Hypothalamus (tissue), 51 donors: ENCODE results near the gene SLC16A1.
"Not testable (repeated sequence)": the region's sequence is repeated elsewhere in the genome, so short reads cannot be mapped to it uniquely, and the experiment has no call there.

ENCODE experiments used
- DNase-seq, 51 donors: peaks; one replicate each; lab custom pipeline; 2025; lab: John Stamatoyannopoulos, UW

SLC16A1 gene

DNA sequence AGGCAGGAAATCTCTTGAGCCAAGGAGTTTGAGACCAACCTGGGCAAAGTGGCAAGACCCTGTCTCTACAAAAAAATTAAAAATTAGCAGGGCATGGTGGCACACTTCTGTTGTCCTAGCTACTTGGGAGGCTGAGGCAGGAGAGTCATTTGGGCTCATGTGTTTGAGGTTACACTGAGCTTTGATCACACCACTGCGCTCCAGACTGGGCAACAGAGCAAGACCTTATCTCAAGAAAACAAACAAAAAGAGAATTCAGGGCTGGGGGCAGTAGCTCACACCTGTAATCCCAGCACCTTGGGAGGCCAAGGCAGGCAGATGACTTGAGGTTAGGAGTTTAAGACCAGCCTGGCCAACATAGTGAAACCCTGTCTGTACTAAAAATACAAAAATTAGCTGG, 17.8 kb upstream of the SLC16A1 start:
- no peak for DNase-seq

DNA sequence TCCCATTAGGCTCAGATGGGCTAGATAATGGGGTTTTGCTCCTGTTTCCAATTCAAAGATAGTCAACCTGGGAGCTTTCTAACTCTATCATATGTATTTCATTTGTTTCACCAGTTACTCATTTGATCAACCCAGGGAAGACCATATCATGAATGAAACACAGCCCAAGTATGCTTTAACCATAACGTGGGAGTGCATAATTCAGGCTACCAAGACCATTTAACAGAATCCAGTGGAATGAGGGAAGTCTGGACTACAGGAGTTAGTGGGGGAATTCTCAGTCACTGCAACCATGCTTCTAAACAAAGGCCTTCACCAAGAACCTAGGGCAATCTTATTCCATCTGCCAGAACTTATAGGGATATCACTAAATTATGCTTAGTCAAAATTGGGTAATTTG, 15.0 kb upstream of the SLC16A1 start:
- DNase-seq: no peak

GRCh38 chr1:112964347-112964746, 8.4 kb upstream of the SLC16A1 start:
- DNase-seq: no peak

GRCh38 chr1:112961072-112961471, 5.1 kb upstream of the SLC16A1 start:
- DNase-seq: no peak

- DNase-seq: no peak
These were observed 4.4 kb upstream of the SLC16A1 start for GRCh38 chr1:112960384-112960783.

DNA sequence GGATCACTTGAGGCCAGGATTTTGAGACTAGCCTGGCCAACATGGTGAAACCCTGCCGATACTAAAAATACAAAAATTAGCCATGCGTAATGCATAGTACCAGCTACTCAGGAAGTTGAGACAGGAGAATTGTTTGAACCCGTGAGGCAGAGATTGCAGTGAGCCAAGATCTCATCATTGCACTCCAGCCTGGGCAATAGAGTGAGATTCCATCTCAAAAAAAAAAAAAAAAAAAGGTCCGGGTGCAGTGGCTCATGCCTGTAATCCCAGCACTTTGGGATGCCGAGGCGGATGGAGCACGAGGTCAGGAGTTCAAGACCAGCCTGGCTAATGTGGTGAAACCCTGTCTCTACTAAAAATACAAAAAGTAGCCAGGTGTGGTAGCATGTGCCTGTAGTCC, 2.2 kb upstream of the SLC16A1 start:
- DNase-seq: not testable (repeated sequence)

GRCh38 chr1:112957133-112957812, 1.3 kb upstream of the SLC16A1 start:
- DNase-seq: peak in 9 of 51 donors; percentile 1 to 76 (median 28)

- DNase-seq: peak in 24 of 51 donors; percentile 34 to 89 (median 57)
These were observed 642 bp upstream of the SLC16A1 start for GRCh38 chr1:112956544-112957132.

- DNase-seq: peak in 42 of 51 donors; percentile 10 to 70 (median 46)
These were observed 837 bp downstream of the SLC16A1 start for GRCh38 chr1:112954945-112955772.

DNA sequence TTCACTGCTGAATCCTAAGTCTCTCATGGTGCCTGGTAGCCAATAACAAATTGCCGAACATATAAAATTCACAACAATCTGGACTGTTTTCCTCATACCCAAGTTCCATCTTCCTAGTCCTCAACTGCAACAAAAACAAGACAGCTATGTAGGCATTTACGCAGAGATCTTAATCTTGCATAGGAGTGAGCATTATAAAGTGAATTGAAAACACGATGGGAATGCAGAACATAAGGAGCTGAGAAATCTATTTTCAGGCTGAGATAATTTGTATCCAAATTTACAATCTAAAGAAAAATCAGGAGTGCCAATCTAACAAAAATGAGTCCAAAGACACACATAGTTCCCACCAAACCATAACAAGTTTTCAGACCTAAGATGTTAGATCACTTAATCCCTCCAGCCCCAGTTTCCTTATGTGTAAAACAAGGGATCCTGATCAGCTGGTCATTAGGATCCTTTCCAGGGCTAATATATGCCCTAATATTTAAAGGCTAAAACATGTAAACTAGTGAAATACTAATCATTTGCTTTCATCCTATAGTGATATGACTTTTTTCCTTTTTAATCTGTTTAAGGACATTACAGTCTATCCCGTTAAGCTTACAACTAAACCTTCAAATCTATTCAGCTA, 1.9 kb downstream of the SLC16A1 start:
- no peak for DNase-seq

DNA sequence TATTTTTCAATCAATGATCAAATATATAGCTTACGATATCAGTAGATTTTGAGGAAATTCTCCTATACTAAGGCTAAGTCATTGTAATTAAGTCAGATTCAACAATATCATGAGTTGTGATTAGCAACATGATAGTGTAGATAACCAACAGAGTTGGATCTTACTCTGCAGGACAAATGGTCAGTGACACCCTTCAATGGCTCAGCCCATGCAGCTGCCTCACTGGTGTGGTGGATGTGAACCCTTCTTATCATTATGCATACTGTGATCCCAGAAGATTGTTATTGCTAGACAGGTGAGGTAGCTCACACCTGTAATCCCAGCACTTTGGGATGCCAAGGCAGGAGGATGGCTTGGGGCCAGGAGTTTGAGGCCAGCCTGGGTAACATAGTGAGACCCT, 5.6 kb downstream of the SLC16A1 start:
- no peak for DNase-seq

GRCh38 chr1:112946683-112947082, 9.3 kb downstream of the SLC16A1 start:
- no peak for DNase-seq

GRCh38 chr1:112939810-112940209, 16.2 kb downstream of the SLC16A1 start:
- no peak for DNase-seq

- DNase-seq: no peak
These were observed 17.8 kb downstream of the SLC16A1 start for GRCh38 chr1:112938210-112938609.

GRCh38 chr1:112937495-112937894, 18.5 kb downstream of the SLC16A1 start:
- DNase-seq: no peak

- peak in 1 of 51 donors; percentile 21 for DNase-seq
These were observed 18.9 kb downstream of the SLC16A1 start for GRCh38 chr1:112937070-112937469.

DNA sequence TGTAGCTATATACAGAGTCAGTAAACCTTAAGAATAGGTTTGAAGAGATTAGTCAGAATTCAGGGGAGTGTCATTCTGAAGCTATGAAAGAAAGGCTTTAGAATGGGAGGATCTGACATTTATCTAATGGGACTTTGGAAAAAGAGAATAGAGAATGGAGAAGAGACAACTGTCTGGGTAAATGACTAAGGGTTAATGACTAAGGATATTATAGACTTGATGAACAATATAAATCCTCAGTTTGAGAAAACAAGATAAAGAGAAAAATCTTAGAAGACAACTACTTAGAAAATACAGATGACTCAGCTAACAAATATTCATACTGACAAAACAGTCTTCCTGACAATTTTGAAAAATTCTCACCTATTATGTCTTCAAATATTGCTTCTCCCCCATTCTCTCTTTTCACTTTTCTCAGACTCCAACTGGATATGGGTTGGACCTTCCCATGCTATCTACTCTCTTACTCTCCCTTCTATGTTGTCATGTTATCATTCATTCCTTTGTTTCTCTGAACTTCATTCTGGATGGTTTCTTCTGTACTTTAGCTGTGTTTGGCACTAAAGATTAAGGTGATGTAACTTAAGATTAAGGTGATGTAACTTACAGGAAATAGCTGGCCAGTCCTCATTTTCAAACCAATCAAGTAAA, 20.4 kb downstream of the SLC16A1 start:
- no peak for DNase-seq

GRCh38 chr1:112934577-112934976, 21.4 kb downstream of the SLC16A1 start:
- no peak for DNase-seq

GRCh38 chr1:112933820-112934571, 22.0 kb downstream of the SLC16A1 start:
- DNase-seq: no peak

DNA sequence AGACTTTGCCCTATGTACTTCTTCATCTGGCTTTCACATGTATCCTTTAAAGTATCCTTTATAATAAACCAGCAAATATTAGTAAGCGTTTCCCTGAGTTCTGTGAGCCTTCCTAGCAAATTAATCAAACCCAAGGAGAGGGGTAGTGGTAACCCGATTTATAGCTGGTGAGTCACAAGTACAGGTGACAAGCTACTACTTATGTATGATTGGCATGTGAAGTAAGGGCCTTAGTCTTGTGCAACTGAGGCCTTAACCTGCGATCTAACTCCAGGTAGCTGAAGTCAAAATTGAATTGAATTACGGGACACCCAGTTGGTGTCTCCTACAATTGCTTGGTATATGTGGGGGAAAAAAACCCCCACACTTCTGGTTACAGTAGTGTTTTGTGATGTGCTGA, 26.0 kb downstream of the SLC16A1 start:
- no peak for DNase-seq
